Stimulated activated naive CD8-positive, alpha-beta T cell treated with anti-CD3 and anti-CD28 coated beads, Interleukin-15, Interleukin-2, amounts not matched to agents 100 ng/mL and 50 ng/mL, for 24 hours (primary cell): ENCODE data around the gene PRR7.
A peak's percentile ranks its signal among the peaks of the same experiment; 100 is the strongest.

Experiments
- H3K27ac Mint-ChIP-seq: one replicate; pipeline ENCODE4 v1.8.0; 2021; ENCODE audit warnings: mild to moderate bottlenecking, mixed read lengths
- H3K27me3 Mint-ChIP-seq: one replicate; pipeline ENCODE4 v1.8.0; 2021; ENCODE audit warnings: mixed read lengths
- H3K36me3 Mint-ChIP-seq: one replicate; pipeline ENCODE4 v1.8.0; 2021; ENCODE audit warnings: low read depth, mixed read lengths
- H3K4me1 Mint-ChIP-seq: one replicate; pipeline ENCODE4 v1.8.0; 2021; ENCODE audit warnings: low read depth, mixed read lengths
- H3K4me3 Mint-ChIP-seq: one replicate; pipeline ENCODE4 v1.8.0; 2021; ENCODE audit warnings: mild to moderate bottlenecking, mixed read lengths
- H3K9me3 Mint-ChIP-seq: one replicate; pipeline ENCODE4 v1.8.0; 2021; ENCODE audit warnings: mixed read lengths

Gene PRR7

DNA sequence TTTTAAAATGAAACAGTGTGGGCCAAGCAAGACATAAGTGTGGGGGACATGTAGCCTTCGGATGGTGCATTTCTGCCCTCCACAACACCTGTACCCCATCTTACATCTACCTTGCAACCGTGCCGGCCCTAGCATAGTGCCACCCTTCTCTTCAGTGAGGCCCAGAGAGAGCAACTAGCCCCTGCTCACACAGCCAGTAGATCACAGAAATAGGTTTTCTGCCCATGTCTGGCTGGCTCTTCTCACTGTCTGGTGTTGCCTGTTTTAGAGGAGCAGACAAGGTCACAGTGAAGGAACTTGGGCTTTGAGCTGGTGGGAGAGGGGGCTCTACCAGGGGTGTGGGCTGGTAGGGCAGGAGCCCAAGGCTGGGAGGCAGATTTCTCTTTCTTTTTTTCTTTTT is 39.6 kb downstream of the PRR7 start:
- H3K9me3 Mint-ChIP-seq: no peaks in the 10 kb centered on the region
- no peaks in the 10 kb centered on the region for H3K27me3 Mint-ChIP-seq
- H3K4me1 Mint-ChIP-seq: no peaks in the 10 kb centered on the region
- H3K27ac Mint-ChIP-seq: no peak overlapping the region
- H3K36me3 Mint-ChIP-seq: peaks cover 16% of the 10 kb centered on the region
- no peak overlapping the region for H3K4me3 Mint-ChIP-seq

DNA sequence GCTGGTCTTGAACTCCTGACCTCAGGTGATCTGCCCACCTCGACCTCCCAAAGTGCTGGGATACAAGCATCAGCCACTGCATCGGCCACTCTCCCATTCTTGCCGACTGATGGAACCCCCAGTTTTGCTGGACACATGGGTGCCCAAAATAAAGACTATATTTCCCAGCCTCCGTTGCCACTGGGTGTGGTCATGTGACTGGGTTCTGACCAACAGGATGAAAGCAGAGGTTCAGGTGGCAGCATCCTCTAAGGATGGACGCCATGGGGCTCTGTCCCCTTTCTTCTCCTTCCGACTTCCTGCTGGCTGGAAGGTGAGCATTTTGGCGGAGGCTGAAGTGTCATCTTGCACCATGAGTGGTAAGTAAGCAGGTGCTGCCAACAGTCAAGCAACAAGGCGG is 40.5 kb downstream of the PRR7 start:
- no peak overlapping the region for H3K4me3 Mint-ChIP-seq
- H3K4me1 Mint-ChIP-seq: no peaks in the 10 kb centered on the region
- H3K36me3 Mint-ChIP-seq: peaks cover 18% of the 10 kb centered on the region
- no peaks in the 10 kb centered on the region for H3K27me3 Mint-ChIP-seq
- no peak overlapping the region for H3K27ac Mint-ChIP-seq
- no peaks in the 10 kb centered on the region for H3K9me3 Mint-ChIP-seq

DNA sequence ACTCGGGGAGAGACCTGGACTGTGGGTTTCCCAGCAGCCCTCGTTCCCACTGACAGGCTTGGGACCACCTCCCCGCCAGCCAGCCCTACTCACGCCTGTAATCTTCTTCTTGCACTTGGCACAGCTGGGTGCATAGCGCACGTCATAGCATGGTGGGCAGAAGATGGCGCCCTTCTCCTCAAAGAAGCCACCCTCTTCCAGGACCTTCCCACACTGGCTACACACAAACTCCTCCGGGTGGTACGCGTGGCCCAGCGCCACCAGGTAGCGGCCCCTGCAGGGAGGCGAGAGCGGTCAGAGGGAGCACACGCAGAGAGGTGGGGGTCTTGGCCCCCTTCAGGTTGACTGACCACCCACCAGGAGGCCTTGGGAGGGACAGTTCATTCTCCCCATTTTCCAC is 41.4 kb downstream of the PRR7 start:
- Mint-ChIP-seq H3K9me3 (no peaks in the 10 kb centered on the region), H3K27me3 (no peaks in the 10 kb centered on the region), H3K36me3 (peaks cover 23% of the 10 kb centered on the region), H3K27ac (no peak overlapping the region), H3K4me3 (no peak overlapping the region), H3K4me1 (no peaks in the 10 kb centered on the region)

DNA sequence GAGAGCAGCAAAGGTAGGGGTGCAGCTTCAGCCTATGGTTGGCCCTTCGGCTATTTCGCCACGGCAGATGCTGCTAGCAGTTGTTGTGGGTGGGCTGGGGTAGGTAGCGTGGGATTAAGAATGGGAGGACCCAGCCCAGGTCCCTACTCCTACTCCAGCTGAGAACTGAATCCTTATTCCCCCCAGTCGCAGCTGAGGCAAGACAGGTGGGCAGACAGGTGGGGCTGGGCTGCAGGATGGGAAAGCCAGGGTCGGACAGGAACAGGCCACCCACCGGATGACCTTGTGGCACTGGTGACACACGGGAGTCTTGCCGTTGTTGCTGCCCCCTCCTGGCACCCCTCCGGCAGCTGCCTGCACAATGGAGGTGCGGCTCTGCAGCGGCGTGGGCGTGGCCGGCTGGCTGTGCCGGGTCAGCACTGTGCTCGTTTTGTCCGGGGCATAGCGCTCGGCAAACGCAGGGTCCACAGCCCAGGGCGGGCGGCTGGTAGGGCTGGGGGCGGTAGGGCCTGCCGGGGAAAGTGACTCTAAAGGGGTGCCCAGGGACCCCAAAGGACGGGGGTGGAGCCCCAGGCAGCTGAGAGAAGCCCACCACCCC is 42.6 kb downstream of the PRR7 start:
- Mint-ChIP-seq H3K27ac (no peak overlapping the region), H3K4me1 (peaks cover 10% of the 10 kb centered on the region), H3K4me3 (no peak overlapping the region), H3K9me3 (no peaks in the 10 kb centered on the region), H3K36me3 (peaks cover 30% of the 10 kb centered on the region), H3K27me3 (no peaks in the 10 kb centered on the region)

DNA sequence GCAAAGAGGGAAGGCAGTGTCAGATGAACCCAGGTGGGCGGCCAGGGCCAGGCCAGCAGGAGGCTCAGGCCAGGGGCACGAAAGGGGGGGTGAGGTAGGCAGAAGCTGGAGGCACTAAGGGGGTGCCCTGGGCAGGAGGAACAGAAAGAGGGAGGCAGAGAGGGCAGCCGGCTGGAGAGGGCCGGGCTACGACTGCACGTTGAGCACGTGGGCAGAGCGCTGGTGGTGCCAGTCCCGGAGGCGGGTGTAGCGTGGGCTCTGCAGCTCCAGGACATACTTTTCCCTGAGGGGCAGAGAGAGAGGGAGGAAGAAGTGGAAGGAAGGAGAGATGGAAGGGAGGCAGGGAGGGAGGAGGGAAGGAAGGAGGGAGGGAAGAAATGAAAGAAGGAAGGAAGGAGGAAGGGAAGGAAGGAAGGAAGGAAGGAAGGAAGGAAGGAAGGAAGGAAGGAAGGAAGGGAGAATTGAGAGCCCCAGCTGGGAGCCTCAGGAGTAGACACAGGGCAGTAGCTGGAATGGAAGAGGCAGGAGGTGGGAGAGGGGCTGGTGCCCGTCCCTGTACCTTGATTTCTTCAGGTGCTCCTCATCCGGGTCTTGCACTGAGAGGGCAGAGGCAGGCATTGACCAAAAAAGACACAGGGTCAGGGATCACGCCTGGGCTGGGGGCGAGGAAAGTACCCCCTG is 43.8 kb downstream of the PRR7 start:
- Mint-ChIP-seq H3K27me3 (no peaks in the 10 kb centered on the region), H3K9me3 (no peaks in the 10 kb centered on the region), H3K4me3 (no peak overlapping the region), H3K27ac (no peak overlapping the region), H3K36me3 (peaks cover 30% of the 10 kb centered on the region), H3K4me1 (peaks cover 23% of the 10 kb centered on the region)

DNA sequence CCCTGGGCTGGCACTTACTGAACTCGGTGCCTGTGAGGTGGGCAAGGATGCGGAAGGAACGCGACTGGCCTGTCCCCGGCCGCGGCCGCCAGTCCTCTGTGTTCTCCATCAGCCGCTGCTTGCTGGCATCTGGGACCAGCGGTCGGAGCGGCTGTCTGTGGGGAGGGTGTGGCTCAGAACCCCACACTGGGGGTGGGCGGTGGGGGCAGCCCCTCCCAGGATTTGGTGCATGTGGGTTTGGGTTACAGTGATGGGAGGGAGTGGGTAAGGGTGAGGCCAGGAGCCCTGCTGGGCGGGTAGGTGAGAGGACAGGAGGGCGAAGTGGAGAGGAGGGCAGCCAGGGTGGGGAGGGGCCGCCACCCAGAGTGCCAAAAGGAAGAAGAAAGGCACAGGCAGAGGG is 44.4 kb downstream of the PRR7 start:
- no peak overlapping the region for H3K4me3 Mint-ChIP-seq
- peaks cover 30% of the 10 kb centered on the region for H3K36me3 Mint-ChIP-seq
- H3K27me3 Mint-ChIP-seq: no peaks in the 10 kb centered on the region
- no peaks in the 10 kb centered on the region for H3K9me3 Mint-ChIP-seq
- H3K27ac Mint-ChIP-seq: no peak overlapping the region
- H3K4me1 Mint-ChIP-seq: peaks cover 28% of the 10 kb centered on the region

DNA sequence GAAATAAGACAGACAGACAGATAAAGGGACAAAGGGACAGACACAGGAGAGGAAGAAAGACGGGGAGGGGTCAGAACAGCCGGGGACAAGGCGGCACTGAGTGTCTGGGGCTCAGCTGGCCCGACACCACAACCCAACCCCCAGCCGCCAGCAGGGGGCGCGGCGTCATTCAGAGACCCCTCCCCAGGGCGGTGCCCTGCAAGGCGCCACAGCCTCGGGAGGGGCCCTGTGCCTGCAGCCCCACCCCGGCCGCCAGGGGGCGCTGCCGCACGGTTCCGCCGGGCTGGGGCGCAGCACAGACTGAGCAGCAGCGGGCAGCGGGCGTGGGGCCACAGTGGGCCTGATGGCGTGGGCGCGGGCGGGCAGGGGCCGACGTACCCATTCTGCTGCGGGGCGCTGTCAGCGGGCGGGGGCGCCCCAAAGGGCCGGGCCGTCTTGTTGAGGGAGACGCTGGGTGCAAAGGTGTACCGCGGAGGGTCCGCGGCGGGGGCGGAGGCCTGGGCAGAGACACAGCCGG is 44.9 kb downstream of the PRR7 start:
- Mint-ChIP-seq H3K27me3 (no peaks in the 10 kb centered on the region), H3K4me1 (peaks cover 32% of the 10 kb centered on the region), H3K27ac (no peak overlapping the region), H3K9me3 (no peaks in the 10 kb centered on the region), H3K36me3 (peaks cover 26% of the 10 kb centered on the region), H3K4me3 (no peak overlapping the region)

DNA sequence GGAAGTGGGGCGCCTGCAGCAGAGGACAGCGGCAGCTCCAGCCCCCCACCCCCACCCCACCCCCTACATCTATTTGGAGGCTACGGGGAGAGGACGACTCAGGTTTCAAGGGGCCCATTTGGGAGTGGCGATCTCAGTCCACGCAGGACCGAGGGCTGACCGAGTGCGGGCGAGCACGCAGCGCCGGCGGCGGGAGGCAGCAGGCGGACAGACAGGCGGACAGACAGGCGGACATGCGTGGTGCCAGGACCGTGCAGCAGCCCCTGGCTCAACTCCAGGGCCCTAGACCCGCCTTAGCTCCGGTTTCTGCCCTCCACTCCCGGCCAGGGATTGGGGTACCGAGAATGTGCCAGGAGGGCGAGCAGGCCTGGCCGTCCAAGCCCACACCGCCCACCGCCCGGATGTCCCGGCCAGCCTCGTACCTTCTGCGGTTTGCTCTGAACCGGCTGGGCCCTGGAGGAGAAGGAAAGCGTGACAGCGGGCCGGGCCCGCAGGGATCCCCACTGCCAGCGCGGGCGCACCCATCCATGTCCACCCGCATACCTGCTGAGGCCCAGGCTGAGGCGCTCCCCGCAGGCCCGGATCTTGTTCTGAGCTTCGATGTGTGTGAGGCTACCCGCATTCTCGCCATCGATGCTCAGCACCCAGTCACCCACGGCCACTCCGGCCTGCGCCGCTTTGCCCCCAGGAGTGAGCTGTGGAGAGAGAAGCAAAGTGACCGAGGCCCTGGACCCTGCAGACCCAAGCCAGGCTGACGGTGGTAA is 45.6 kb downstream of the PRR7 start:
- H3K36me3 Mint-ChIP-seq: peaks cover 24% of the 10 kb centered on the region
- H3K27ac Mint-ChIP-seq: no peak overlapping the region
- no peaks in the 10 kb centered on the region for H3K9me3 Mint-ChIP-seq
- H3K27me3 Mint-ChIP-seq: no peaks in the 10 kb centered on the region
- H3K4me1 Mint-ChIP-seq: peaks cover 32% of the 10 kb centered on the region
- H3K4me3 Mint-ChIP-seq: no peak overlapping the region

DNA sequence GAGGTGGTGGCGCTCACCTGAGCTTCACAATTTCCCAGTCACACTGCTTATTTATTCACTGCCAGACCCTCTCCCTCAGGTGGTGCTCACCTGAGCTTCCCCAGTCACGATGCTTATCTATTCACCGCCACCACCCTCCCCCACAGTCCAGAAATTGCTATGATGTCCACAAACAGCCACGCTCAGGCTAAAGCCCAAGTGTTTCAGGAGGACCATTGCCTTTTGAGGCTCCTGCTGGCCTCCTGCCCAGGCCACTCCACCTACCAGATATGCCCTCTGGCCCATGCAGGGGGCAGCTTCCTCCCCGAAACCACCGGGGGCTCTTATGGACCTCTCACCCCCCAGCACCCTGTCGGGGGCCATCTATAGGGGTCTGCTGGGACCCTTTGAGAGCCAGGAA is 46.2 kb downstream of the PRR7 start:
- H3K27me3 Mint-ChIP-seq: no peaks in the 10 kb centered on the region
- peaks cover 34% of the 10 kb centered on the region for H3K4me1 Mint-ChIP-seq
- H3K27ac Mint-ChIP-seq: no peak overlapping the region
- H3K36me3 Mint-ChIP-seq: peaks cover 20% of the 10 kb centered on the region
- H3K4me3 Mint-ChIP-seq: no peak overlapping the region
- H3K9me3 Mint-ChIP-seq: no peaks in the 10 kb centered on the region

DNA sequence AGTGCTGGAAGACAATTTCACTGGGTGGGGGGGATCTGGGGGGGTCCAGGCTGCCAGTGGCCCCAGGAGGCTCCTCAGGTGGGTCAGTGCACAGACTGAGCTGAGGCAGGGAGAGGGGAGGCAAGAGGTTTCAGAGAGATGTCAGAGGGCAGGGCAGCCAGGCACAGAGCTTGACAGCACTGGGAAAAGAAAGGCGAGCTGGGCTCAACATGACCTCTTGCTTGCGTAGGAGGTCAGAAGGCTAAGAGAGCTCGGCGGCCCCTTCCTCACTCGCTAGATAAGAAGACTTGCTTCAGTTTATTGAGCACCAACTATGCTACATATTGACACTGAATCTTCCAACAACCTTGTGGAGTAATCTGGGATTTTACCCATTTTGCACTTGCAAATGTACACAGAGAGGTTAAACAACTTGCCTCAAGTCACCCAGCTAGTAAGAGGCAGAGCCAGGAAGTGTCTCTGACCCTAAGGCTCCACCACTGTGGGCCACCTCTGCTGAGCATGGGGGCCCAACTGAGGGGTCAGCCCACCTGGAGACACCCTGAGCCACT is 47.3 kb downstream of the PRR7 start:
- H3K4me1 Mint-ChIP-seq: peaks cover 44% of the 10 kb centered on the region
- peak overlapping the region; percentile 65 for H3K27ac Mint-ChIP-seq
- peaks cover 7% of the 10 kb centered on the region for H3K27me3 Mint-ChIP-seq
- peaks cover 20% of the 10 kb centered on the region for H3K36me3 Mint-ChIP-seq
- H3K4me3 Mint-ChIP-seq: peak overlapping the region; percentile 37
- no peaks in the 10 kb centered on the region for H3K9me3 Mint-ChIP-seq

DNA sequence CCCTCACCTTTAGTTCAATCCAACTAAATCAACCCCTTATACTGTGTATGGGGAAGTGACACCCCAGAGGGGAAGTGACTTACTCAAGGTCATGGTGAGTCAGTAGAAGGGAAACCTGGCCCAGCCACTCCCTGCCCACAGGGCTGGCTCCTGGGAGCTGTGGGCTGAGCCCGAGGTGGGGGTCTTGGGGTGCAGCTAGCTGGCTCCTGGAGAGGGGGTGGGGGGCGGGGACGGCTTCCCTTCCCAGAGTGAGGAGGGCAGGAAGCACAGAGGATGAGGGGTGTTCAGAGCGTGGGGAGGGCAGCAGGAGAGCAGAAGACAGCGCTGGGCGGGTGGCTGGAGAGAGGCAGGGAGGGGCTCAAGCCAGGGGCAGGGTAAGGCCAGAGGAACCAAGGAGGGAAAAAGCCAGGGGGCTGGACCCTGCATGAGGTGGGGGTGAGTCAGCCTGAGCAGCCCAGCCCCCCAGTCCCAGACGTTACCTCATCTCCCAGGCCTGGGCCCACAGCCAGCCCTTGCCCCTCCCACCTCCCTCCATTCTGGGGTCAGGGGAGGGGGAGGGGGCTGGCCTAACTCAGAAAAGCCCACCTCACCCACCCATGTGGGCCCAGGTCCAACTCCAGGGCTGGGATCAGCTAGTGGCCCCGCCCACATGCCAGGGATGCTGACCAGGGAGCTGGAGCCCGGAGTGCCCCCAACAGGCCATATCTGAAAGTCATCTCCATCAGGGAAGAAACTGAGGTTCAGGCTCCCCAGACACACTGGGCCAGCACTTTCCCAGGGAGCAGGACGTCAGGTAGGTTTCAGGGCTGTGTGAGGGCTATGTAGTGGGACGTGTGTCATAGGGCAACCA is 48.0 kb downstream of the PRR7 start:
- Mint-ChIP-seq H3K4me1 (peaks cover 44% of the 10 kb centered on the region), H3K4me3 (peak overlapping the region; percentile 37), H3K27ac (peak overlapping the region; percentile 65)

DNA sequence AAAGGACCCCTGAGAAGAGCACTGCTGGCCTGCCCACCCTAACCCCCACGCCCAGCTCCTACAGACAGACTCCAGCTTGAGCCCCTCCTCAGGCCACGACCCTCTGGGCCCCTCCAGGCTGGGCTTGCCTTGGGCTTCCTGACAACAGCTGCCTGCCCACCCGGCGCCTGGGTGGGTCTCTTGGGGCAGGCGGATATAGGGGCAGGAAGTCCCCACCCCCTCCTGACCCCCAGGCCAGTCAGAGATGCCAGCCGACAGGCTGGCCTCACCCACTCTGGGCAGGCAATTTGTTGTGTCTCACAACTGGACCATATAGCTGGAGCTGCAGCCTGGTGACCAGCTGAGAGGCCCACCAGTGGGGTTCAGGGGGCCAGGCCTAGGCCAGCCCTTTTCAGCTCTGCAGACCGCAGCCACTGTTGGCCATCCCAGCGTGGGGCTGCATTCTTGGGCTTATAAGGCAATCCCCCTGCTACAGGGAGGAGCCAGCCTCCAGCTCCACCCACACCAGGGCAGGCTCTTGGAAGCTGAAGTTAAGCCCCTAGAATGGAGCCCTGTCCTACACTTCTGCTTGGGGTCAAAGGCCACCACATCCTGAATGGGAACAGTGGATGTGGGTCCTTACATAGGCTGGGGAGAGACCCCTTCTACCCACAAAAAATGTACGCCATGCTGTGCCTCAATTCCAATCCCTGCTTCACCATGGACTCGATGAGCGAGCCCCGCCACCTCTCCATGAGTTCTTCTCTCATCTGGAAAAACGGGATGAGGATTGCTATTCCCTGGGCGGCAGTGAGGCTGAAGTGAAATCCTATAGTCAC is 48.8 kb downstream of the PRR7 start:
- H3K27ac Mint-ChIP-seq: no peak overlapping the region
- peaks cover 44% of the 10 kb centered on the region for H3K4me1 Mint-ChIP-seq
- peaks cover 16% of the 10 kb centered on the region for H3K36me3 Mint-ChIP-seq
- peak overlapping the region; percentile 70 for H3K4me3 Mint-ChIP-seq
- H3K9me3 Mint-ChIP-seq: no peaks in the 10 kb centered on the region
- H3K27me3 Mint-ChIP-seq: peaks cover 13% of the 10 kb centered on the region

More for the DNA sequence above, 48.0 kb downstream of the PRR7 start:
- Mint-ChIP-seq H3K9me3 (no peaks in the 10 kb centered on the region), H3K27me3 (peaks cover 10% of the 10 kb centered on the region), H3K36me3 (peaks cover 20% of the 10 kb centered on the region)

DNA sequence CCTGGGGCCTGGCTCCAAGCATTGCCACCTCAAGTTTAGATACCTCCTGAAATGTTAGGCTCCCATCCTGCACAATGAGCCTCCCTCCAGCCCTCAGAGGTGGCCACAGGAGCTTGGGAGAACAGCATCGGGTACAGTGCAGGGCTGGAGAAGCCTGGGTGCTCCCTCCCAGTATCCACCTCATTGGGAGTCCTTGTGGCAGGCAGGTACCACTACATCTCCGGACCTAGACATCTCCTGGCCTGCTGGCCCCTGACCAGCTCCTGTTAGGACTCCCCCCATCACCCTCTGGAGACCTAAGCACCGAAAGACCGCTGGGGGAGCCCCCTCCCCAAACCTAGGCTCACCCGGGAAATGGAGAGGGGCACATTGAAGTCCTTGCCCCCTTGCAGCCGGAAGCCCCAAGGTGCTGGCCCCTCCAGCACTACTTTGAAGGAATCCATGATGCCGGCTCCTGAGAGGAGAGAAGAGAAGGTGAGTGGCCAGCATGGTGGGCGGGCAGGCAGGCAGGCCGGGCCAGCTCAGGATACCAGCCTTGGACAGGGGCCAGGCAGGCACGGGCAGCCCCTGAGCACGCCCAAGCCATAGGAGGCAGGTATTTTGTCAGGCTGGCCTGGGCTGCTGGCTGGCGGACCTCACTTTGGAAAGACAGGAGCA is 49.6 kb downstream of the PRR7 start:
- H3K36me3 Mint-ChIP-seq: peaks cover 14% of the 10 kb centered on the region
- no peaks in the 10 kb centered on the region for H3K9me3 Mint-ChIP-seq
- H3K4me3 Mint-ChIP-seq: peak overlapping the region; percentile 70
- peaks cover 47% of the 10 kb centered on the region for H3K4me1 Mint-ChIP-seq
- H3K27me3 Mint-ChIP-seq: peaks cover 13% of the 10 kb centered on the region
- no peak overlapping the region for H3K27ac Mint-ChIP-seq
